Ovary (tissue), 9 donors: ENCODE measurements around the gene IMPA2. TPM values are rescaled to one million over a fixed set of nuclear protein-coding genes. Genes with fewer than 3 reads are reported as not detected.
"Not testable (repeated sequence)": the region's sequence is repeated elsewhere in the genome, so short reads cannot be mapped to it uniquely, and the experiment has no call there.

ENCODE experiments used
- DNase-seq, 5 donors: peaks; one replicate each; pipeline ENCODE4 v3.0.0-alpha.2; 2019 to 2020
- H3K27ac ChIP-seq, 2 donors: fragments of 200-600 bp; one replicate each; pipeline versions ENCODE4 v1.5.1 to v1.8.0; 2019 to 2022
- H3K27me3 ChIP-seq: fragments of 200-600 bp; one replicate; pipeline ENCODE4 v1.8.0; 2022
- H3K36me3 ChIP-seq: fragments of 200-600 bp; sonication (generic); one replicate; pipeline ENCODE4 v1.5.1; 2019
- H3K4me1 ChIP-seq: one replicate; pipeline ENCODE4 v1.8.1; 2013; ENCODE audit warnings: mild to moderate bottlenecking, moderate library complexity; ENCODE audit not compliant: insufficient read depth
- H3K4me3 ChIP-seq: fragments of 200-600 bp; sonication (generic); one replicate; pipeline ENCODE4 v1.5.1; 2017
- H3K9me3 ChIP-seq, 2 donors: fragments of 200-600 bp in 1 of 2; sonication (generic) in 1 of 2; one replicate each; pipeline versions ENCODE4 v1.5.1 to v1.8.1; 2013 to 2019; ENCODE audit warnings: mild to moderate bottlenecking in 1 of 2, moderate library complexity in 1 of 2
- CTCF ChIP-seq, 3 donors: fragments of 450-650 bp in 2 of 3; fragments of 200-600 bp in 1 of 3; IDR thresholded peaks; one replicate each; pipeline versions ENCODE4 v1.5.1 to v1.8.0; 2016 to 2022; ENCODE audit warnings: antibody characterized with exemption in 3 of 3, mild to moderate bottlenecking in 1 of 3
- EP300 ChIP-seq: sonication (generic); formaldehyde crosslinking; IDR thresholded peaks from one replicate; pipeline ENCODE4 v1.6.1; 2017; ENCODE audit warnings: antibody characterized with exemption
- POLR2A ChIP-seq: fragments of 450-650 bp; IDR thresholded peaks from one replicate; pipeline ENCODE4 v1.6.1; 2017; ENCODE audit warnings: antibody characterized with exemption, mild to moderate bottlenecking, moderate library complexity
- WGBS, 3 donors: extraction: QIAGEN DNeasy Blood & Tissue Kit in 1 of 3; methylation state at CpG; one replicate each; pipeline versions ENCODE4 v1.1.5 to v1.1.7; 2013 to 2017; 5-methylcytosine and 5-hydroxymethylcytosine counted together
- intact Hi-C, 4 donors: fragments of 100-400 bp; cut with DNase I; formaldehyde crosslinking; loops; one replicate each; pipeline versions ENCODE4 v1.11.0 to v1.15.1; 2022 to 2023
- polyA plus RNA-seq, 2 donors: library from polyadenylated mRNA; stranded (reverse); fragments of 200-250 nt in 1 of 2; fragments of 350-450 nt in 1 of 2; fragmentation: Illumina TruSeq in 1 of 2; extraction: RNeasy Lipid Tissue Mini Kit (QIAGEN cat#74804) in 1 of 2; gene quantifications; one replicate each; pipeline ENCODE4 v1.2.3, GENCODE V29; 2013 to 2014
- total RNA-seq, 7 donors: library from RNA; depleted of rRNA in 2 of 7; stranded (reverse); fragments of >200 nt in 2 of 7; fragmentation: NEBNext Ultra II Directional in 3 of 7; extraction: Animal tissue kit (Norgen Biotek cat#: 25700) in 3 of 7; gene quantifications; one replicate each; pipeline versions ENCODE4 v1.1.0 to v1.2.4, GENCODE V29; 2016 to 2023
- donor health status: DM: no; HTN: no; CAD: no; lungs with moderate emphysema.
- donor health status: DM: no; HTN: no; CAD: no.
- donor health status: Bipolar disorder and iron deficiency.
- donor health status: DM: yes; HTN: yes; CAD: no.
- donor health status: DM: no; HTN: no; CAD: no.
- donor health status: DM: yes; HTN: yes; CAD: no.

IMPA2 gene
- total and polyA plus RNA-seq, 9 donors, result 15.4 to 33.5 (median 21.1) TPM

DNA sequence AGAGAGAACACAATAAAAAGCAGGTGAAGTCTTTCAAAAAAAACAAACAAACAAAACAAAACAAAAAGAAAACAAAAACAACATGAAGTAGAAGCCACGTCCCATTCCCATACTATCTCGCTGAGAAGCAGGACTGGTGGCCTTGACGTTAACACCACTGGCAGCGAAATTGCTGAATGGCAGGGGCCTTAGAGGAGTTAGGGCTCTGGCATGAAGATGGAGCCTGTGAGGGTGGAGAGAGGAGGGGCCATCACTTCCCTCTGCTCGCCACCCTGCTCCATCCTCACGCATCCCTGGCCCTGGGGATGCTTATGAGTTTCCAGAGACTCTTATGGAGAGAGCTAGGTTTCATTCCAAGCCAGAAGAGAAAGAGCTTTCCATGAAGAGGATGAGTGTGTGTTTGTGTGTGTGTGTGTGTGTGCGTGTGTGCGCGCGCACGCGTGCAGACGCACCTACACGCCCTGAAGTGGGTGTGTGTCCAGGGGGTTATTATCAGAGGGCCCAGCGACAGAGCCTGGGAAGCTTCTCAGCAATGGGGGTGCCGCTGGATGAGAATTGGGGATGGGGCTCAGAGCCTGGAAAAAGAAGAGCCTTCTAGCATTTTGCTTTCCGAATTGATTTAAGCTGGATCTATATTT, 20.4 kb upstream of the IMPA2 start:
- intact Hi-C loops, result no loop called here
- H3K4me3 ChIP-seq, result no peak overlapping the region
- H3K27me3 ChIP-seq, result no peaks in the 10 kb centered on the region
- TF ChIP-seq CTCF (IDR thresholded peaks at IDR 0.05) (no peak), EP300 (no peak), POLR2A (no peak)
- no peaks in the 10 kb centered on the region for H3K9me3 ChIP-seq
- 81 to 82% (median 81%) methylated on average over 17 of the region's 17 CpGs for WGBS, 3 donors
- H3K27ac ChIP-seq, result no peak overlapping the region
- no peak for DNase-seq
- H3K4me1 ChIP-seq, result peaks cover 2% of the 10 kb centered on the region
- no peaks in the 10 kb centered on the region for H3K36me3 ChIP-seq

DNA sequence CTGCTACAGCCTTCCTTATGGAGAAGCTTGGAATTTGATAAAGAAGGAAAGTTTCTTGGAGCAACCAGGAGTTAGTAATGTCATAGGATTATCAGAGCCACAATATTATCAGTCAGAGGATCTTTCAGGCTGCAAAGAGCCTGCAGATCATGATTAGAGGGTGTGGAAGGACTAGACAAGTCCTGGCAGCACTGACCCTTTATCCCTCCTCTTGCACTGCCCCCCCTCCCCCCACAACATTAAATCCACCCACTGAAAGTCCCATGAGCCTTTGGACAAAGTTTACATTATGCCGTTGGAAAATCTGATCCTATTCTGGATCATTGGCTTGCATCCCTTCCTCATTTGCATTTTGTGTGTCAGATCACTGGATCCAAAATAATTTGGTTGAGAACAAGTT, 18.7 kb upstream of the IMPA2 start:
- DNase-seq, result no peak
- no peaks in the 10 kb centered on the region for H3K9me3 ChIP-seq
- H3K4me3 ChIP-seq, result no peak overlapping the region
- no peak overlapping the region for H3K27ac ChIP-seq
- peaks cover 2% of the 10 kb centered on the region for H3K4me1 ChIP-seq
- TF ChIP-seq POLR2A, result no peak
- no peak for TF ChIP-seq EP300
- TF ChIP-seq CTCF (IDR thresholded peaks at IDR 0.05), result no peak
- H3K27me3 ChIP-seq, result no peaks in the 10 kb centered on the region
- 0 to 4% (median 4%) methylated on average over 1 of the region's 1 CpG for WGBS, 3 donors
- H3K36me3 ChIP-seq, result no peaks in the 10 kb centered on the region
- intact Hi-C loops, result no loop called here

GRCh38 chr18:11963991-11964484, 17.3 kb upstream of the IMPA2 start:
- Histone ChIP-seq H3K27me3 (no peaks in the 10 kb centered on the region), H3K27ac (no peak overlapping the region), H3K36me3 (no peaks in the 10 kb centered on the region), H3K4me1 (peaks cover 2% of the 10 kb centered on the region), H3K4me3 (no peak overlapping the region), H3K9me3 (no peaks in the 10 kb centered on the region)
- TF ChIP-seq POLR2A (no peak), CTCF (IDR thresholded peaks at IDR 0.05) (no peak), EP300 (no peak)
- intact Hi-C loops, result no loop called here
- 26 to 37% (median 35%) methylated on average over 3 of the region's 3 CpGs for WGBS, 3 donors
- no peak for DNase-seq

- Histone ChIP-seq H3K27me3 (no peaks in the 10 kb centered on the region), H3K9me3 (no peaks in the 10 kb centered on the region), H3K27ac (no peak overlapping the region), H3K4me3 (no peak overlapping the region), H3K4me1 (peaks cover 3% of the 10 kb centered on the region), H3K36me3 (no peaks in the 10 kb centered on the region)
- intact Hi-C loops, result no loop called here
- 23 to 43% (median 28%) methylated on average over 9 of the region's 9 CpGs for WGBS, 3 donors
- no peak for DNase-seq
- no peak for TF ChIP-seq EP300
- TF ChIP-seq CTCF (IDR thresholded peaks at IDR 0.05), result no peak
- TF ChIP-seq POLR2A, result no peak
Observed at GRCh38 chr18:11969904-11970835, 11.1 kb upstream of the IMPA2 start.

DNA sequence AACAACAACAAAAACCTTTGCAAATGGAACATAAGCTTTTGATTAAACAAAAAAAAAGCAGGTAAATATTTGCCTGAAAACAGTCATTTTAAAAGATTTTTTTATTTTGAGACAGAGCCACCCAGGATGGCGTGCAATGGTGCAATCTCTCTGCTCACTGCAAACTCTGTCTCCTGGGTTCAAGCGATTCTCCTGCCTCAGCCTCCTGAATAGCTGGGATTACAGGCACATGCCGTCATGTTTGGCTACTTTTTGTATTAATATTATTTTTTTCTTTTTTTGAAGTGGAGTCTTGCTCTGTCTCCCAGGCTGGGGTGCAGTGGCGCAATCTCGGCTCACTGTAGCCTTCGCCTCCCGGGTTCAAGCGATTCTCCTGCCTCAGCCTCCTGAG, 10.5 kb upstream of the IMPA2 start:
- DNase-seq, H3K27ac ChIP-seq, H3K9me3 ChIP-seq, H3K4me1 ChIP-seq, H3K4me3 ChIP-seq, intact Hi-C loops, H3K27me3 ChIP-seq, H3K36me3 ChIP-seq: not testable (repeated sequence)
- 66 to 72% (median 69%) methylated on average over 8 of the region's 8 CpGs for WGBS, 3 donors
